NCI-H1436 treated with DMSO at 0.1 percent for 48 hours (cell line): ENCODE data around the gene UGT1A8.
"Not testable (repeated sequence)": the region's sequence is repeated elsewhere in the genome, so short reads cannot be mapped to it uniquely, and the experiment has no call there.

ENCODE experiments used
- DNase-seq: peaks from one replicate; lab custom pipeline; 2025; lab: John Stamatoyannopoulos, UW

UGT1A8 gene

GRCh38 chr2:233643128-233643527 is 25.7 kb downstream of the UGT1A8 start:
- DNase-seq: no peak

- DNase-seq: not testable (repeated sequence)
Observed at GRCh38 chr2:233646033-233646432, 28.6 kb downstream of the UGT1A8 start.

DNA sequence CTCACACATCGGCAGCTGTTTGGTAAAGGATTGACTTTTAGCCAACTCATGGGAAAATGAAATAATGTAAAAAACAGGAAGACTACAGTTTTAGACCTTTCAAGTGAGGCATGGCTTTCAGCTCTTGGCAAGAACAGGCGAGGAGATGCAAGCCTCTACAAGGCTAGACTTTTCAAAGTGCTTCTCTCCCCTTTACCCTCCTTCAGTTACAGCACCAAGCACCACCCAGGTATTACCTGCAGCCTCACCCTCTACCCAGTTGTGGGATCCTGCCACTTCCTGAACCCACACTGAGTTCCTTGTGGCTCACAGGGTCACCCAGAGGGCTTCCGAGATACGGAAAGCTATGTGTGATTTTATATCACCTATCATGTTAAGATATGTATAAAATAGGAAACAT is 33.5 kb downstream of the UGT1A8 start:
- DNase-seq: no peak

- DNase-seq: no peak
Observed at GRCh38 chr2:233651430-233651829, 34.0 kb downstream of the UGT1A8 start.

DNA sequence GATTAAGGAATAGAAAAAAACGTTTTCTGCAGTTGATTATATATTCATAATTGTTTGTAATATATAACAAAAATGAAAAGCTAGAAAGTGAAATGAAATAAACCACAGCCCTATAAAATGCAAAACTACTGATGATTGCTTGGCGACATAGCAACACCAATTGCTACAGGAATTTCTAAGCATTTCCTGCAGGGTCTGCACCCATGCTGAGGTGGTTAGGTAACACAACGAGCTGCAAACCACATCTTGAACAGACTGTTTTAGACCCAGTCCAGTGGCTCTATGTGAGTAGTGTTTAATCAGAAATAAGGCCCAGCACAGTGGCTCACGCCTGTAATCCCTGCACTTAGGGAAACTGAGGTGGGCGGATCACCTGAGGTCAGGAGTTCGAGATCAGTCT is 37.1 kb downstream of the UGT1A8 start:
- DNase-seq: no peak

DNA sequence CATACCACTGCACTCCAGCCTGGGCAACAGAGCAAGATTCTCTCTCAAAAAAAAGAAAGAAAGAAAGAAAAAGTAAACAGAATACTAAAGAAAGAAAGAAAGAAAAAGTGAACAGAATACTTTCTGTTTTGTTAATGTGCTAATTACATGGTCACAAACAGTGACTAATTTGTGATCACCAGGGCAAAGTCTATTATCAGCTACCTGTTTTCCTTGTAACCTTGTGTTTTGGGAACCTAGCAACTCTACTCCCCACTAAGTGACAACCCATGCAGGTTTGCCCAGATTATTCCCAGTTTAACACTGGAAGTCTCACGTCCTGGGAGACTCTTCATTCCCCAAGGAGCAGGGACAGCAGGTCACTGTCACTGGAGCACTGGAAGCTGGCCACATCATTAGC is 37.6 kb downstream of the UGT1A8 start:
- DNase-seq: no peak

- not testable (repeated sequence) for DNase-seq
Observed at GRCh38 chr2:233655943-233656342, 38.5 kb downstream of the UGT1A8 start.

DNA sequence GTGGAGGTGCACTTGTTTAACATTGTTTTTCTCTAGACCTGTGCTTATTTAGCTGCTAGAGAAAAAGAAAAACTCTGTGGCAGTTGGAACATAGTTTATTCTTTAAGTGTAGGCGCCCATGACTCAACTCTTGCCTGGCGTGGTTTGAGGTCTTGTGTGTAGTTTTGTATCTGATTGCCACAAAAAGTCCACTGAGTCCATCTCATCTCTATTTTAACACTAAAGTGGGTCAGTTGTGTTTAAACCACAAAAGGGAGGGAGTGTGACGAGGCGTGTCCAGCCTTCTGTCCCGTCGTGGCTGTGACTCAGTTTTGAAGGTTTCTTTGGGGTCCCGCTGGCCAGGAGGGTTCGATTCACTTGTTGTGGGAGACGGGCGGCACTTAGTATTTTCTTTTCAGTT is 39.0 kb downstream of the UGT1A8 start:
- no peak for DNase-seq

- no peak for DNase-seq
Observed at GRCh38 chr2:233658610-233659009, 41.2 kb downstream of the UGT1A8 start.

- DNase-seq: no peak
Observed at GRCh38 chr2:233663911-233664310, 46.5 kb downstream of the UGT1A8 start.

- DNase-seq: no peak
Observed at GRCh38 chr2:233668605-233669260, 51.3 kb downstream of the UGT1A8 start.

- DNase-seq: no peak
Observed at GRCh38 chr2:233671290-233672161, 54.1 kb downstream of the UGT1A8 start, which contains the start of gene UGT1A9. Gene UGT1A9 (plus strand): TSS chr2:233671898. CDS start chr2:233671935, 37 bp downstream.

- DNase-seq: no peak
Observed at GRCh38 chr2:233672886-233673285, 55.5 kb downstream of the UGT1A8 start.

- no peak for DNase-seq
Observed at GRCh38 chr2:233673896-233674295, 56.5 kb downstream of the UGT1A8 start.

GRCh38 chr2:233674314-233674713 is 56.9 kb downstream of the UGT1A8 start:
- DNase-seq: no peak

- DNase-seq: no peak
Observed at GRCh38 chr2:233674995-233675394, 57.6 kb downstream of the UGT1A8 start.

- no peak for DNase-seq
Observed at GRCh38 chr2:233676046-233676445, 58.6 kb downstream of the UGT1A8 start.

DNA sequence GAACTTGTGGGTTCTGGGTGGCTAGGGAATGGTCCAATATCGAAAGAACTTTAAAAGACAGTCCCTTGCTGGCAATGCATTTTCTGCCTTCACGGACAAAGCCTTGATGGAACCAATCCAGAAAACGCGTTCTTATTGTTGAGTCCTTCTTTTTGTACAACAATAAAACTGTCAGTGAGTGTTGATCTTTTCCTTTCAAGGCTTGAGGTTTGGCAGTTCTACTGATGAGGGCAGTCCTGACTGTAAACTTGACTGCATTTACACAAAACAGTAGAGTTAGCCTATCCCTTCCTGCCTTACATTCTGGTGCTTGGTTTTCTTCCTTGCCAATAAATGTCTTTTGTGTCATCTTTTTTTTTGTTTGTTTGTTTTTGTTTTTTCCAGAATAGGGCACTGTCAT is 61.8 kb downstream of the UGT1A8 start:
- DNase-seq: no peak

DNA sequence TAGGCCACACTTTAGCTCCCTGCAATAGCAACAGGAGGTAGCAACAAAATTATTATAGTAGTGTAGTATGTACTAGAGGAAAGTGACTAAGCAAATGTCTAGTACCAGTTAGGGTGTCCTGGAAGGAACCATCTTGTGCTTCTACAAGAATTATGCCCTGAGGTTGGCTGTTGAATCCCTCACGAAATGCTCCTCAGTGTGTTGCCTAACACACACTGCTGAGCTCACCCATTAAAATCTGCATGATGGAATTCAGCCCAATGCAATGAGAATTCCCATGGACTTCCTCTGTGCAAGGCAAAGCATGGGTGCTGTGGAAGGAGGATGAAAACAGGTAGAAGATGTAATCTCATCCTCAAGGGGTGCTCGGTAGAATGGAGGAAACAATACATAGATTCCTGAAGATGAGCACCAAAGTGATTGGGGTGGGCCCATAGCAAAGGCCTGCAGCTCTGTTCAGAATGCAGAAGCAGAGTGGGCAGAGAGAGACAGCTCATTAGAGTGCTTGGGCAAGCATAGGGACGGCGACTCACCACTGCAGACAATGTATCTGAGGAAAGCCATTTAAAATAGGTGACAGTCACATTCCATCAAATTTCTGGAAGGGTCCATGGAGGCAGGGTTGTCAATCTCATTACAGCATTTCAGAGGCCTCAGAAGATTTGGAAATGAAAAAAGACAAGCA is 63.1 kb downstream of the UGT1A8 start:
- DNase-seq: no peak

DNA sequence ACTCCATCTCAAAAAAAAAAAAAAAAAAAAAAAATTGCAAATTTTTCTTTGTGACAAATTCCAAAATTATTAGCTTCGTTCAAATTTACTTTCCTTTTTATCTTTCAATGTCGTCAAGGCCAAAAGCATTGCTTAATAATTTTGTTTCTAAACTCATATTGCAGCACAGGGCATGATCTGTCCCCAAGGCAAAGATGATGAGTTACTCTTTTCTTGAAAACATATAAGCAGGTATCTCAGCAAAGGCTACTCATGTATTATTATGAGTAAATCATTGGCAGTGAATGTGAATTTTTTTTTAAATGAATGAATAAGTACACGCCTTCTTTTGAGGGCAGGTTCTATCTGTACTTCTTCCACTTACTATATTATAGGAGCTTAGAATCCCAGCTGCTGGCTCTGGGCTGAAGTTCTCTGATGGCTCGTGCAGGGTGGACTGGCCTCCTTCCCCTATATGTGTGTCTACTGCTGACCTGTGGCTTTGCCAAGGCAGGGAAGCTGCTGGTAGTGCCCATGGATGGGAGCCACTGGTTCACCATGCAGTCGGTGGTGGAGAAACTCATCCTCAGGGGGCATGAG is 64.2 kb downstream of the UGT1A8 start, which contains the start of gene UGT1A7:
TSS of gene UGT1A7 (plus strand) at position 381 of the 579 bp plus-strand sequence. CDS start at position 418, 37 bp downstream.
- no peak for DNase-seq

GRCh38 chr2:233684640-233685039 is 67.2 kb downstream of the UGT1A8 start:
- DNase-seq: no peak

- no peak for DNase-seq
Observed at GRCh38 chr2:233686928-233687327, 69.5 kb downstream of the UGT1A8 start.
